IMR-90 (cell line): Measurements from ENCODE around the gene GPR183. TPM values are rescaled to one million over a fixed set of nuclear protein-coding genes. Genes with fewer than 3 reads are reported as not detected.

Experiments used
- ATAC-seq: fragments of 200-7000 bp; cut with Tn5 transposase; 2 replicates; pipeline ENCODE4 v1.9.1; 2020; ENCODE audit warnings: low read depth, mild to moderate bottlenecking, moderate library complexity
- BruUV-seq: library from RNA; stranded (reverse); fragments of 400-500 nt; replicated peaks from 2 replicates; lab custom pipeline; 2021; lab: Mats Ljungman, UMichigan
- CTCF ChIA-PET: fragments of 300-600 bp; formaldehyde crosslinking; extraction: SDS; loops from one replicate; lab custom pipeline; 2021; ENCODE audit warnings: antibody characterized with exemption; lab: Yijun Ruan, JAX
- POLR2A ChIA-PET: fragments of 300-600 bp; sonication (Branson Sonifier 250); formaldehyde crosslinking; loops from one replicate; lab custom pipeline; 2022; ENCODE audit warnings: antibody characterized with exemption; ENCODE audit not compliant: unreplicated experiment; lab: Charles Lee
- DNase-seq: peaks from one replicate; pipeline ENCODE4 v3.0.0; 2013
- H2AFZ ChIP-seq: replicated peaks from 2 replicates; pipeline ENCODE3; 2013; ENCODE audit warnings: low read length, mild to moderate bottlenecking; ENCODE audit not compliant: poor library complexity
- H2AK5ac ChIP-seq: 2 replicates; pipeline ENCODE4 v1.6.1; 2013; ENCODE audit warnings: low read depth, low read length, inconsistent platforms
- H2AK9ac ChIP-seq: replicated peaks from 2 replicates; pipeline ENCODE3; 2013; ENCODE audit warnings: mild to moderate bottlenecking, low read depth, low read length, moderate library complexity; ENCODE audit not compliant: poor library complexity
- H2BK120ac ChIP-seq: 2 replicates; pipeline ENCODE4 v1.6.1; 2013; ENCODE audit warnings: low read depth, low read length, inconsistent platforms
- H2BK15ac ChIP-seq: 3 replicates; pipeline ENCODE4 v1.6.1; 2013; ENCODE audit warnings: low read depth, low read length, inconsistent platforms
- H2BK20ac ChIP-seq: 2 replicates; pipeline ENCODE4 v1.6.1; 2013; ENCODE audit warnings: low read depth, mild to moderate bottlenecking, inconsistent platforms, low read length, moderate library complexity
- H2BK5ac ChIP-seq: 2 replicates; pipeline ENCODE4 v1.6.1; 2013; ENCODE audit warnings: mild to moderate bottlenecking, low read depth, low read length, inconsistent platforms; ENCODE audit not compliant: poor library complexity, severe bottlenecking
- H3K14ac ChIP-seq: replicated peaks from 2 replicates; pipeline ENCODE4 v1.6.1; 2013; ENCODE audit warnings: low read depth, low read length, inconsistent platforms
- H3K18ac ChIP-seq: 2 replicates; pipeline ENCODE4 v1.6.1; 2013; ENCODE audit warnings: low read depth, low read length, control low read depth
- H3K23ac ChIP-seq: 2 replicates; pipeline ENCODE4 v1.6.1; 2013; ENCODE audit warnings: low read depth, low read length, inconsistent platforms
- H3K27ac ChIP-seq: 2 replicates; pipeline ENCODE4 v1.5.1; 2013; ENCODE audit warnings: mild to moderate bottlenecking, control low read depth, low read length; ENCODE audit not compliant: insufficient read depth
- H3K27me3 ChIP-seq: 2 replicates; pipeline ENCODE4 v1.6.1; 2013; ENCODE audit warnings: low read length; ENCODE audit not compliant: control insufficient read depth, insufficient read depth
- H3K36me3 ChIP-seq: 2 replicates; pipeline ENCODE4 v1.6.1; 2013; ENCODE audit warnings: low read length, mixed read lengths; ENCODE audit not compliant: control insufficient read depth, insufficient read depth
- H3K4ac ChIP-seq: 2 replicates; pipeline ENCODE4 v1.6.1; 2013; ENCODE audit warnings: low read depth, low read length, inconsistent platforms
- H3K4me1 ChIP-seq: 2 replicates; pipeline ENCODE4 v1.6.1; 2013; ENCODE audit warnings: low read length, mixed read lengths; ENCODE audit not compliant: control insufficient read depth, insufficient read depth
- H3K4me2 ChIP-seq: 2 replicates; pipeline ENCODE4 v1.6.1; 2013; ENCODE audit warnings: low read depth, mild to moderate bottlenecking, control low read depth, low read length, moderate library complexity
- H3K4me3 ChIP-seq: 2 replicates; pipeline ENCODE4 v1.5.1; 2013; ENCODE audit warnings: low read depth, mild to moderate bottlenecking, control low read depth, low read length, moderate library complexity; ENCODE audit not compliant: insufficient read depth
- H3K56ac ChIP-seq: 2 replicates; pipeline ENCODE4 v1.6.1; 2013; ENCODE audit warnings: low read length, inconsistent platforms; ENCODE audit not compliant: insufficient read depth; ENCODE audit errors: extremely low read depth
- H3K79me1 ChIP-seq, 2 experiments: 2 replicates each; pipeline ENCODE4 v1.6.1; 2013; ENCODE audit warnings: low read length in 2 of 2, inconsistent platforms in 1 of 2, low read depth in 1 of 2
- H3K9ac ChIP-seq: 2 replicates; pipeline ENCODE4 v1.6.1; 2013; ENCODE audit warnings: low read depth, low read length, control low read depth
- H3K9me1 ChIP-seq: 2 replicates; pipeline ENCODE4 v1.6.1; 2013; ENCODE audit warnings: low read length, inconsistent platforms; ENCODE audit not compliant: insufficient read depth
- H3K9me3 ChIP-seq: 2 replicates; pipeline ENCODE4 v1.6.1; 2013; ENCODE audit warnings: low read length; ENCODE audit not compliant: control insufficient read depth, insufficient read depth
- H4K20me1 ChIP-seq: 2 replicates; pipeline ENCODE4 v1.6.1; 2013; ENCODE audit warnings: low read length, inconsistent platforms; ENCODE audit not compliant: insufficient read depth
- H4K5ac ChIP-seq: 2 replicates; pipeline ENCODE4 v1.6.1; 2013; ENCODE audit warnings: mild to moderate bottlenecking, low read depth, low read length, control low read depth
- H4K8ac ChIP-seq, 2 experiments: 2 replicates each; pipeline ENCODE4 v1.6.1; 2013; ENCODE audit warnings: low read depth in 2 of 2, low read length in 2 of 2, control low read depth in 1 of 2, inconsistent platforms in 1 of 2
- H4K91ac ChIP-seq: 2 replicates; pipeline ENCODE4 v1.6.1; 2013; ENCODE audit warnings: low read depth, low read length, inconsistent platforms; ENCODE audit not compliant: insufficient read depth
- MAZ ChIP-seq: IDR thresholded peaks from 2 replicates; pipeline ENCODE4 v1.6.1; 2012; ENCODE audit warnings: low read depth, mild to moderate bottlenecking, low read length, improper control_type of control experiment, moderate library complexity, borderline replicate concordance
- POLR2A ChIP-seq: IDR thresholded peaks from 2 replicates; pipeline ENCODE4 v1.6.1; 2012; ENCODE audit warnings: mild to moderate bottlenecking, low read depth, low read length
- WGBS, 2 experiments: methylation state at CpG; one replicate each; pipeline versions ENCODE4 v1.1.5 to v1.1.7; 2013; ENCODE audit warnings: missing lambda C conversion rate in 2 of 2; ENCODE audit not compliant: insufficient read length in 1 of 2; ENCODE audit errors: extremely low coverage in 2 of 2; 5-methylcytosine and 5-hydroxymethylcytosine counted together
- dilution Hi-C: fragments of 300-500 bp; cut with HindIII; formaldehyde crosslinking; loops from one replicate; pipeline ENCODE4 v1.14.3; 2018; ENCODE audit warnings: low sequenced_read_pairs; ENCODE audit not compliant: unreplicated experiment
- in situ Hi-C: fragments of 300-500 bp; cut with MboI; formaldehyde crosslinking; loops from 3 replicates; pipeline ENCODE4 v1.14.3; 2019; ENCODE audit warnings: low sequenced_read_pairs, inconsistent platforms, mixed read lengths
- intact Hi-C: fragments of 100-400 bp; cut with micrococcal nuclease; formaldehyde crosslinking; loops from 2 replicates; pipeline ENCODE4 v1.10.0; 2022
- polyA plus RNA-seq, 3 experiments: library from polyadenylated mRNA; depleted of rRNA; stranded (reverse); fragments of >200 nt; gene quantifications; 2 replicates each; pipeline ENCODE4 v1.2.3, GENCODE V29; 2012; ENCODE audit warnings: low replicate concordance in 1 of 3
- total RNA-seq: library from RNA; depleted of rRNA; stranded (reverse); fragments of >200 nt; gene quantifications from 2 replicates; pipeline ENCODE4 v1.2.3, GENCODE V29; 2012
- TF ChIP-seq, protein P1 (sequence below): fragments of 150-350 bp; IDR thresholded peaks from 2 replicates; pipeline ENCODE4 v1.6.1; 2017; ENCODE audit warnings: mild to moderate bottlenecking, antibody characterized with exemption, low read length, low read depth

The GPR183 gene
- total and polyA plus RNA-seq, 2 of the 4 experiments (the other 2 are of a cell fraction), result 0.18 to 0.31 TPM

DNA sequence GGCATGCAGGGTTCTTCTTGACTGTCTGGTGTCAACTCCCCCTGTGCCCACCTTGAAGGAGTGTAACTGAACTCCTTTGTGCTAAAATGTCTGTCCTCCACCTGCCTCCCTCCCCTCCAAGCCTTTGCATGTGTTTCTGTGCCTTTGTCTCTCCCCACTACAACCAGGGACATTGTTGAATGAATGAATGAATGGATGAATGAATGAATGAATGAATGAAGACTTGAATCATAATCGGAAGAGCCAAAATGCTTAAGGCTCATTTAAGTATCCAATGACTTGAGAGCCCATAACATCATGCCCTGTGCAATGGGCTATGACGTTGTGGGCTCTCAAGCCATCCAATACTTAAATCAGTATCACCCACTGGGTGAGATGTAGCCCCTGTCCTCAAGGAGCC lies 9.0 kb upstream of the GPR183 start:
- H3K14ac ChIP-seq, result no peak overlapping the region
- DNase-seq, result no peak
- no peaks in the 10 kb centered on the region for H3K27me3 ChIP-seq
- H3K4ac ChIP-seq, result no peak overlapping the region
- ChIA-PET POLR2A (no interaction called here), CTCF (no interaction called here)
- H2BK15ac ChIP-seq, result no peak overlapping the region
- no peak overlapping the region for H2AK5ac ChIP-seq
- in situ Hi-C loops (no loop called here), intact Hi-C loops (no loop called here), dilution Hi-C loops (no loop called here)
- no CpG with 5 or more reads among the region's 2 CpGs for WGBS, 2 experiments
- no peak overlapping the region for H3K4me2 ChIP-seq
- H3K4me3 ChIP-seq, result no peak overlapping the region
- TF ChIP-seq, protein P1, sequence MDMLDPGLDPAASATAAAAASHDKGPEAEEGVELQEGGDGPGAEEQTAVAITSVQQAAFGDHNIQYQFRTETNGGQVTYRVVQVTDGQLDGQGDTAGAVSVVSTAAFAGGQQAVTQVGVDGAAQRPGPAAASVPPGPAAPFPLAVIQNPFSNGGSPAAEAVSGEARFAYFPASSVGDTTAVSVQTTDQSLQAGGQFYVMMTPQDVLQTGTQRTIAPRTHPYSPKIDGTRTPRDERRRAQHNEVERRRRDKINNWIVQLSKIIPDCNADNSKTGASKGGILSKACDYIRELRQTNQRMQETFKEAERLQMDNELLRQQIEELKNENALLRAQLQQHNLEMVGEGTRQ, result no peak
- TF ChIP-seq MAZ, result no peak
- TF ChIP-seq POLR2A, result no peak
- H4K5ac ChIP-seq, result no peak overlapping the region
- no peak overlapping the region for H3K27ac ChIP-seq
- no peak overlapping the region for H2BK120ac ChIP-seq
- no peak overlapping the region for H2BK5ac ChIP-seq
- ATAC-seq, result no peak
- H4K91ac ChIP-seq, result no peak overlapping the region
- no peak overlapping the region for H2BK20ac ChIP-seq
- H4K20me1 ChIP-seq, result peaks cover 14% of the 10 kb centered on the region
- H3K9me1 ChIP-seq, result peaks cover 13% of the 10 kb centered on the region
- H3K9ac ChIP-seq, result no peak overlapping the region
- no peaks in the 10 kb centered on the region for H3K9me3 ChIP-seq
- H3K79me1 ChIP-seq, result peaks cover 16 to 17% of the 10 kb centered on the region in 2 experiments
- no peak overlapping the region for H3K56ac ChIP-seq
- H2AFZ ChIP-seq, result no peak overlapping the region
- H3K23ac ChIP-seq, result no peak overlapping the region
- H2AK9ac ChIP-seq, result no peak overlapping the region
- H4K8ac ChIP-seq, result no peak overlapping the region
- no TSS peak for BruUV-seq
- H3K36me3 ChIP-seq, result peaks cover 11% of the 10 kb centered on the region
- no peak overlapping the region for H3K18ac ChIP-seq
- H3K4me1 ChIP-seq, result peaks cover 8% of the 10 kb centered on the region
